HG02943 (cell line): ENCODE measurements around the gene ODC1.

Experiments
- ATAC-seq: cut with Tn5 transposase; IDR thresholded peaks from one replicate; pipeline ENCODE4 v1.9.1; 2021; ENCODE audit warnings: mild to moderate bottlenecking, low read depth, moderate library complexity; ENCODE audit not compliant: unreplicated experiment

ODC1 gene

GRCh38 chr2:10404324-10405143 lies 43.6 kb downstream of the ODC1 start:
- no peak for ATAC-seq

DNA sequence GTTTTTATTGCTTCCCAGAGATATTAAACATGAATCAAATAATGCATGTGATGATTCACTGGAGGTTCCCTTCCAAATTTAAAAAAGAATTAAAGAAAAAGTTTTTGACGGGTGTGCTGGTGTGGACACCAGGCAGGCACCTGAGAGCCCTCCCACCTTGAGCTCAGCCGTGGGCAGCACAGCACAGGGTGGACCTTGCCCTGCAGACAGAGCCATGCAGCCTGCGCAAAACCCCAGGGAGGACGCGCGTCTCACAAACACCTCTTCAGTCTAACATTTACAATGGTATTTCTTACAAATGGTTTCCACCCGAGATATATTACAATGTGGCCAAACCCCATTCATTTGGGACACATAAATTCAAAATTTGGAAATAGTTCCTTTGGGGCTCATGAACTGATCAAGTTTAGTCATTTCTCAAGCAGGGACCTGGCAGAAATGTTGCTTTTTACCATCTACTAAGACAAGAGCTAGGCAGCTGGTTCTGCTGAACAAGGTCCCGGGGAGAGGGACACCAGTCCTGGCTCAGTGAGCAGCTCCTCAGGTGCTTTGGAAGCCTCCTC lies 45.4 kb downstream of the ODC1 start:
- ATAC-seq = no peak

DNA sequence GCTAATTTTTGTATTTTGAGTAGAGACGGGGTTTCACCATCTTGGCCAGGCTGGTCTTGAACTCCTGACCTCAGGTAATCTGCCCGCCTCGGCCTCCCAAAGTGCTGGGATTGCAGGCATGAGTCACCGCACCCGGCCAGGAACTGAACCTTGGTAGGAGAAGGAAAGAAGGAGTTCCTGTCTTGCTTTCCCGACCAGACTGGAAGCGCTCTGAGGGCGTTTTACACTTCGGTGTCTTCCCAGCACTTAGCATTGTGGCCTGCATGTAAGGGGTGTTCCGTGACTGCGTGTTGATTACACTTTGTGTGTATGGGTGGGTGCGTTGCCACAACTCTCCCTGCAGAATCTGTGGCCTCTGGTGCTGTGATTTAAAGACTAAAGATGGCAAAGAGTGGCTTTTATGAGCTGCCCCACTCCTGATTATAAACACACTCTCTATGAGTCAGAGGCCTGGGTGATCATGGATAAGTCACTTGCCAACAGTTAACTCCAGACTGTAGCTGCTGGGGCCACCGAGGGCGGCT lies 46.0 kb downstream of the ODC1 start:
- no peak for ATAC-seq

DNA sequence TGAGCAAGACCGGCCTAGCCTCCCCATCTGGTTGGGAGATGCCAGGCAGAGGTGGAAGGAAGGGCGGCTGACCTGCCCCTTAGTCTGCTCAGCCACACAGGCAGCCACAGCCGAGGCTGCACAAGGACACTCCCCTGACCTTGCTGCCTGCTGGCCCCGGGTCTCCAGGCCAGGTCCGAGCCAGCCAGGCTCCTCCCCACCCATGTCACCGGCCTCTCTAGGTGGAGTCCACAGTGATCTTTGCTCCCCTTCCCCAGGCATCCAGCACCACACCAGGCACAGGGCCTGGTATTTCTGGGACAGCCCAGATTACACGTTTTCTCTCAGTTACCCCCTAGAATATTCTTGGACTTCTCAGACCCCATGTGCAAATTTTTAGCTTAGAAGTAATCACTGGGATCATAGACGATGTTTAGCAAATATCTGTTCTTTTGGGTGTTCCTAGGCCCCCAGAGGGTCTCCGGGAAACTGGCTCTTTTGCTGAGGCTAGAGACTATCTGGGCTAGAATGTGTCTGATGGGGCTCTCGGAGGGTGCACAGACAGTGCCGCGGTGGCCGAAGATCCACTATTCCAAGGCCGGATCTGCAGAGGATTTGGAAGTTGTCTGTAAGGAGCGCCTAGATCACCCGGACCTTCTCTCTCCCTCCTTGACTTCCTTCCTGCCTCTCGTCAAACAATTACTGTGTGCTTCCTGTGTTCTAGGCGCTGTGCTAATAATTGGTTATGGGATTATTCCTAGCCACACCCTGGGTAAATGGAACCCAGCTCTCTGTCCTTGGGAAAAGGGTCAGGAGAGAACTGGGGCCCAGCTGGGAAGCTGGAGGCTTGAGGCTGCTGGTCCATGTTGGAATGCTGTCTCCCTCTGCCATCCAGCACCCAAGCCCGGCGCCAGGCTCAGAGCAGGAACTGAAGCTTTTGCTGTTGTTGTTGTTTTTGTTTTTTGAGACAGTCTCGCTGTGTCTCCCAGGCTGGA lies 46.9 kb downstream of the ODC1 start:
- no peak for ATAC-seq

- no peak for ATAC-seq
Measured at GRCh38 chr2:10400568-10400977, 47.6 kb downstream of the ODC1 start.

DNA sequence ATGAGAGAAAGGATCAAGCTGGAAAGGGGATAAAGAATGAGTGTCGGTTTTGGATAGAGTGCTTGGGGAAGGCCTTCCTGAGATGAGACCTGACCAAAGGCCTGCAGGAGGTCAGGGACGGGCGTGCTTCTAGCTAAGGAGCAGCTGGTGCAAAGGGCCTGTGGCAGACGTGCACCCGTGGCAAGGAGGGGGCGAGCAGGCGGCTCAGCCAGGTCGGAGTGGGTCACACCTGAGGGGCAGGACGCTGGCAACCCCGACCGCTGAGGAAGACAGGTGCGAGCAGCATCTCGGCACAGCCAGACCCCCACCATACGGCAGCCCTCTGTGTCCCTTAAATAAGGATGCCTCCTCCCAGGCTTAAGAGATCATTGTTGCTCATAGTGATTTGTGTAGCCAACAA lies 48.1 kb downstream of the ODC1 start:
- no peak for ATAC-seq

DNA sequence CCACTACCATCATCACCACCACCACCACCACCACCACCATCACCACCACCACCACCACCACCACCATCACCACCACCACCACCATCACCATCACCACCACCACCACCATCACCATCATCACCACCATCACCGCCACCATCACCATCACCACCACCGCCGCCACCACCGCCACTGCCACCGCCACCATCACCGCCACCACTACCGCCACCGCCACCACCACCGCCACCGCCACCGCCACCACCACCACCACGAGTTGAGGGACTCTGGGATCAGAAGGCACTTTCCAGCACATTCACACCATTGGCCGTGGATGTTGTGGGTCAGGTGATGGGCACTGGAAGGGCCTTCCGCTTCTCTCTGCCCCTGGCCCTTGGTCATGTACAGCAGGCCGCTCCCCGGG lies 48.8 kb downstream of the ODC1 start:
- ATAC-seq = no peak

DNA sequence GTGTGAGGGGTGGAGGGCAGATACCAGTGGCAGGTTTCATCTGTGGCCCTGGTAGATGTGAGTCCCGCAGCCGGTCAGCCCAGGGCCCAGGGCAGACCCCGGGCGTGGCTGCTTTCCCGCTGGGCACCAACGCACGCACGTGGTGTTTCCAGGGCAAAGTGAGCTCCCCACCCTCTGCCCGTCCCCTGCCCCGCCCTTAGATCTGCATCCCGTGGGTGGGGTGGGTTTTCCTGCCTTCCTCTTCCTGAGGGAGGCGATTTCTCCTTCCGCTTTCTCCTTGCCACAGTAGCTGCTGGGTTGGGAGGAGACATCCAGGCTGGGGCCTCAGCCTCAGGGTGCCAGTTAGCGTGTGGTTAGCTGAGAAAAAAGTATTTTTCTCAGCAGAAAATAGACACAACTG lies 49.6 kb downstream of the ODC1 start:
- ATAC-seq = no peak

DNA sequence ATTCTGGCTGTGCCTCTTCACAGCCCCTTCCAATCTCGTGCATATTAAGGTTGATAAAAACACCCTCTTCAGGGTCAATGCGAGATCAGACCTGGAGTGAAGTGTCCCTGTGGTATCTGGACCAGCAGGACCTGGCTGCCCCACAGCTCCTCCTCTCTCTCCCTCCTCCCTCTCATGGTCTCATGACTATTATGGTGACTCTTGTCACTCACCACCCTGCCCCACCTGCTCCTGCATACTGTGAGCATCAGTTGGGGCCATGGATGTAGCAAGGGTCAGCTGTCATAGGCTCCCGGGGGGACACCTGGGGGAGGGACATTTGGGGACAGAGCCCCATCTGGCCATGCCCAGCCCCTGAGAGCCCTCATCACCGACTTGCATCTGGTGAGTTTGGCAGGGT lies 50.2 kb downstream of the ODC1 start:
- no peak for ATAC-seq

GRCh38 chr2:10397297-10397875 lies 50.7 kb downstream of the ODC1 start:
- ATAC-seq = no peak

- no peak for ATAC-seq
Measured at GRCh38 chr2:10396464-10396863, 51.7 kb downstream of the ODC1 start.

DNA sequence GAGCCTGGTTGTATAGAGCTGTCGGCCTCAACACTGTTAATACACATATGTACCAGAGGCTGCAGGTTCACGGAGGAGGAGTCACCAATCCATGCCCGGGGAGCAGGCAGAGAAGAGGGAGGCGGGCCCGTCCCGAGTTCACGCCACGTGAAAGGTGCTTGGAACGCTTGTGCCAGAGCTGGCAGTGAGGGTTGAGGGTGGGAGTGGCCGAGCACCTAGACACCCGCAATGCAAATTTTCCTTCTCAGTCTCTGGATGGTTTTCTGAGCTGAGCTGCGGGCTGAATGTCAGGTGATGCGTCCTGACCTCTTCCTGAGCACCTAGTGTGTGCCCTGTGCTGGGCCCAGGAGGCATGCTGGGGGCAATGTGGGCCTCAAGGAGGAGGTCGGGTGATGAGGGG lies 52.2 kb downstream of the ODC1 start:
- ATAC-seq = no peak

DNA sequence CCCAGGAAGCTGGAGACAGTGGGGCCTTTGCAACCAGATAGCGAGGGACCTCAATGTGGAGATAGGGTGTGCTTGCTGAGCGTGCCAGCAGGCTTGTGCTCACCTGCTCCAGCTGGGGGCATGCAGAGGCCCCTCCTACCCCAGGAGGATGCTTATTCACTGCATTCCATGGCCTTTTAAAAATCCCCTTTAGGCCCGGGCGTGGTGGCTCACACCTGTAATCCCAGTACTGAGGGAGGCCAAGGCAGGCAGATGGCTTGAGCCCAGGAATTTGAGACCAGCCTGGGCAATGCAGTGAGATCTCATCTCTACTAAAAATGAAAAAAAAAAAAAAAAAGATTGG lies 54.5 kb downstream of the ODC1 start:
- no peak for ATAC-seq

DNA sequence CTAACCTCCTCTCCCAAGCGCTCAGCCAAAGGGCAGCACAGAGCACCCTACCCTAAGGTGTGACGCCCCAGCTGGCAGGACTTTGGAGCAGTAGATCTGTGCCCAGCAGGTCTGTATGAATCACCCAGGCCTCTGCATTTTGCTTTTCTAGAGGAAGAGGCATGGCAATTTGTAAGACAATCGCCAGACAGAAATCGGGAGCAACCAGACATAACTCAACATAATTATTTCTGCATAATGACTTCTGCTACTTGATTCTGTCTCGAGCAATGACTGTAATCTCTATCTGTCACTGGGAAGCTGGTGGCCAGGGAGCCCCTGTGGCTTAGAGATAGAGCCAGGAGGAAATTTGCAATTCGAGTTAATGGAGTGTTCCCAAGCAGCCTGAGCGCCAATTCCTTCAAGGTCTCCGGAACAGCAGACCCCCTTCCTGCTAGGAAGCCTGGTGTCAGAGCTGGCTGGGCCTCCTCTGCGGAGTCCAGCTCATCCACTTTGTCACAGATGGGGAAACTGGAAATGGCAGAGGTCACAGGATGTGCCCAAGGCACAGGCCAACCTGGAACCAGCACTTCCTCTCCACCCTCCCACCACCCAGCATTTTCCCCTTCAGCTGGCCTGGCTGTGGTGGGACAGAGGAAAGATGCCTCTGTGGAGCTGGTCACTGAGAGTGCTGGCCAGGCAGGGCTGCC lies 55.0 kb downstream of the ODC1 start:
- no peak for ATAC-seq

DNA sequence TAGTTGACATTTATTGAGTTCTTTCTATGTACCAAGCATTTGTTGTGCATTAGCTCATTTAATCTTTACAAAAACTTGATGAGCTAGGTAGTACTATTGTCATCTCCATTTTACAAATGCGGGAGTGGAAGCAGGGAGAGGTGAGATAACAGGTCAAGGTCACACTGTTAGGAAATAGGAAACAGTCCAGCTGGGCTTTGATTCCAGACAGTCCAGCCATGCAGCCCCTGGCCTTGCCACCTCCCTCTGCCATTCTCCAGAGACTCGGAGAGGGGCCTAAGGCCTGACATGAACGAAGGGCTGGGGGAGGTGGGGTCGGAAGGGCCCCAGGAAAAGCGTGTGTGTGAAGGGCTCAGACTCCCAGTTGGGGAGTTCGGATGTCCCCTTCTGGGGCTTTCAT lies 55.6 kb downstream of the ODC1 start:
- no peak for ATAC-seq

- no peak for ATAC-seq
Measured at GRCh38 chr2:10392100-10392499, 56.0 kb downstream of the ODC1 start.

DNA sequence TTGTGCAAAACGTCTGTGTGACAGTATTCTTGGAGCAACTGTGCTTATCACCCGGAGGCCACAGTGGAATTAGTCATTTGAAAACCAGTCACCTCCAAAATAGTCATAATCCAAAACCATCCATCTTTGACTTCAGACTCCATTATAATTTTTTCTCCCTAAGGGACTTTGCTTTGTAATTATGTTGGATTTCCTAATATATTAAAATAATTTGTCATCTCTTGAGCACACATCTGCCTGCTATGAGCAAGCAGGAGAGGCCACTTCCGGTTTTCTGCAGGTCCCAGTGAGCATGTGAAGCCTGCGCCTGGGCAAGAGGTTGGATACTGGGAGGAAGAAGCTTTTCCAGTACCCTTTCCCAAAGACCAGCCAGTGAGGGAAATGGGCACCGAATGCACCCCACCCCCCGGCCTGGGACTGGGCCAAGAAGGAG lies 57.7 kb downstream of the ODC1 start:
- ATAC-seq = no peak
